ENCODE results near the gene SNED1. TPM values are rescaled to one million over a fixed set of nuclear protein-coding genes. Genes with fewer than 3 reads are reported as not detected.

Gene SNED1
- total RNA-seq, 1 donor from 2014 or later, result 0.11 TPM

- no peak overlapping the region for H3K4me2 ChIP-seq
- H3K36me3 ChIP-seq, result no peaks in the 10 kb centered on the region
- Mint-ChIP-seq H3K4me3 (no peak overlapping the region), H3K36me3 (peaks cover 5% of the 10 kb centered on the region), H3K9me3 (no peaks in the 10 kb centered on the region), H3K4me1 (peaks cover 3% of the 10 kb centered on the region), H3K27me3 (ENCODE audit: insufficient read depth, low read depth) (no peaks in the 10 kb centered on the region), H3K27ac (no peak overlapping the region)
- no peaks in the 10 kb centered on the region for H3K79me2 ChIP-seq (ENCODE audit: low read depth)
- DNase-seq (ENCODE audit: low spot score), result no peak
- no peaks in the 10 kb centered on the region for H4K20me1 ChIP-seq (ENCODE audit: low read depth)
- no peak overlapping the region for H2AFZ ChIP-seq (replicated peaks)
- H3K27ac ChIP-seq, result no peak overlapping the region
- H3K27me3 ChIP-seq, result no peaks in the 10 kb centered on the region
- no peaks in the 10 kb centered on the region for H3K9me3 ChIP-seq (ENCODE audit: low read depth)
- H3K4me3 ChIP-seq, result no peak overlapping the region
- H3K9ac ChIP-seq, result no peak overlapping the region
- H3F3A ChIP-seq (ENCODE audit: low read depth), result no peaks in the 10 kb centered on the region
- H3K4me1 ChIP-seq, result no peaks in the 10 kb centered on the region
- TF ChIP-seq, protein P1, sequence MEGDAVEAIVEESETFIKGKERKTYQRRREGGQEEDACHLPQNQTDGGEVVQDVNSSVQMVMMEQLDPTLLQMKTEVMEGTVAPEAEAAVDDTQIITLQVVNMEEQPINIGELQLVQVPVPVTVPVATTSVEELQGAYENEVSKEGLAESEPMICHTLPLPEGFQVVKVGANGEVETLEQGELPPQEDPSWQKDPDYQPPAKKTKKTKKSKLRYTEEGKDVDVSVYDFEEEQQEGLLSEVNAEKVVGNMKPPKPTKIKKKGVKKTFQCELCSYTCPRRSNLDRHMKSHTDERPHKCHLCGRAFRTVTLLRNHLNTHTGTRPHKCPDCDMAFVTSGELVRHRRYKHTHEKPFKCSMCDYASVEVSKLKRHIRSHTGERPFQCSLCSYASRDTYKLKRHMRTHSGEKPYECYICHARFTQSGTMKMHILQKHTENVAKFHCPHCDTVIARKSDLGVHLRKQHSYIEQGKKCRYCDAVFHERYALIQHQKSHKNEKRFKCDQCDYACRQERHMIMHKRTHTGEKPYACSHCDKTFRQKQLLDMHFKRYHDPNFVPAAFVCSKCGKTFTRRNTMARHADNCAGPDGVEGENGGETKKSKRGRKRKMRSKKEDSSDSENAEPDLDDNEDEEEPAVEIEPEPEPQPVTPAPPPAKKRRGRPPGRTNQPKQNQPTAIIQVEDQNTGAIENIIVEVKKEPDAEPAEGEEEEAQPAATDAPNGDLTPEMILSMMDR (IDR thresholded peaks at IDR 0.05), result no peak
- TF ChIP-seq EZH2phosphoT487 (IDR thresholded peaks at IDR 0.05), result no peak
- TF ChIP-seq EZH2 (IDR thresholded peaks at IDR 0.05), result no peak
Observed at GRCh38 chr2:241136661-241137260, 138.3 kb downstream of the SNED1 start.

GRCh38 chr2:241137276-241138190 is 139.1 kb downstream of the SNED1 start:
- Histone ChIP-seq H3K27me3 (no peaks in the 10 kb centered on the region), H4K20me1 (ENCODE audit: low read depth) (peaks cover 2% of the 10 kb centered on the region), H3K79me2 (ENCODE audit: low read depth) (no peaks in the 10 kb centered on the region), H3K36me3 (no peaks in the 10 kb centered on the region), H3K9me3 (ENCODE audit: low read depth) (no peaks in the 10 kb centered on the region), H3K4me1 (no peaks in the 10 kb centered on the region), H3K4me3 (no peak overlapping the region), H3F3A (ENCODE audit: low read depth) (no peaks in the 10 kb centered on the region), H3K4me2 (no peak overlapping the region), H3K9ac (no peak overlapping the region), H3K27ac (no peak overlapping the region), H2AFZ (replicated peaks) (no peak overlapping the region)
- Mint-ChIP-seq H3K27ac (no peak overlapping the region), H3K27me3 (ENCODE audit: insufficient read depth, low read depth) (no peaks in the 10 kb centered on the region), H3K9me3 (no peaks in the 10 kb centered on the region), H3K36me3 (peaks cover 7% of the 10 kb centered on the region), H3K4me3 (no peak overlapping the region), H3K4me1 (peaks cover 10% of the 10 kb centered on the region)
- DNase-seq (ENCODE audit: low spot score), result no peak
- TF ChIP-seq EZH2phosphoT487 (IDR thresholded peaks at IDR 0.05) (no peak), EZH2 (IDR thresholded peaks at IDR 0.05) (no peak)
- TF ChIP-seq, protein P1 (IDR thresholded peaks at IDR 0.05), result no peak

DNA sequence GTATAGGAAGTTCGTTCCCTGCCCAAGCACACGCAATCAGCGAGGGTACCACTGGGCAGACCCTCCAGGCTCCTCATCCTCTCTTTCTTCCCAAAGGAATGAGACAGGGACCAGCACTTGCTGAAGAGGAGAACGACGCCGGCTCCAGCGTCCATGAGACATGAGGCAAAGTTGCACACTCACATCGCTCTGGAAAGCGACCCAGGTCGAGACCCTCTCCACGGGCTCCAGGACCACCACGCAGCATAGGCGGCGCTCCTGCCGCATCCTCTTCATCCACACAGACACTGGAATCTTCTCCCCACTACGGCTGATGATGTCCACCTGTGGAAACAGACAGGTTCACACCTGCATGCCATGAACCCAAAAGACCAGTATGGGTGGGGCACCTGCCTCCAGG is 140.1 kb downstream of the SNED1 start:
- Histone ChIP-seq H3K79me2 (ENCODE audit: low read depth) (no peaks in the 10 kb centered on the region), H3K27me3 (no peaks in the 10 kb centered on the region), H3K4me2 (no peak overlapping the region), H3K9me3 (ENCODE audit: low read depth) (no peaks in the 10 kb centered on the region), H3K4me1 (no peaks in the 10 kb centered on the region), H4K20me1 (ENCODE audit: low read depth) (peaks cover 3% of the 10 kb centered on the region), H3K27ac (no peak overlapping the region), H3K36me3 (no peaks in the 10 kb centered on the region), H3K4me3 (no peak overlapping the region), H2AFZ (replicated peaks) (no peak overlapping the region), H3K9ac (no peak overlapping the region), H3F3A (ENCODE audit: low read depth) (no peaks in the 10 kb centered on the region)
- no peaks in the 10 kb centered on the region for H3K9me3 Mint-ChIP-seq
- H3K4me1 Mint-ChIP-seq, result peaks cover 15% of the 10 kb centered on the region
- H3K4me3 Mint-ChIP-seq, result no peak overlapping the region
- H3K27me3 Mint-ChIP-seq (ENCODE audit: insufficient read depth, low read depth), result no peaks in the 10 kb centered on the region
- DNase-seq (ENCODE audit: low spot score), result no peak
- TF ChIP-seq, protein P1 (IDR thresholded peaks at IDR 0.05), result no peak
- TF ChIP-seq EZH2phosphoT487 (IDR thresholded peaks at IDR 0.05) (no peak), EZH2 (IDR thresholded peaks at IDR 0.05) (no peak)
- H3K27ac Mint-ChIP-seq, result no peak overlapping the region
- peaks cover 4% of the 10 kb centered on the region for H3K36me3 Mint-ChIP-seq
